Hepatocyte (in vitro differentiated cells): ENCODE measurements around the gene SCAI.

Source experiments
- CTCF ChIP-seq: fragments of 200-600 bp; sonication (generic); IDR thresholded peaks from 2 replicates; pipeline ENCODE4 v1.5.1; 2016; ENCODE audit warnings: antibody characterized with exemption, mild to moderate bottlenecking; ENCODE audit not compliant: poor library complexity
- EZH2 ChIP-seq: fragments of 200-600 bp; sonication (generic); IDR thresholded peaks from 2 replicates; pipeline ENCODE4 v1.6.1; 2016; ENCODE audit warnings: antibody characterized with exemption, mild to moderate bottlenecking, borderline replicate concordance
- EZH2phosphoT487 ChIP-seq: fragments of 200-600 bp; sonication (generic); IDR thresholded peaks from one replicate; pipeline ENCODE4 v1.6.1; 2018; ENCODE audit warnings: antibody characterized with exemption, mild to moderate bottlenecking, low read depth, moderate library complexity; ENCODE audit not compliant: unreplicated experiment, severe bottlenecking

GRCh38 chr9:124929464-124929863 lies 213.9 kb downstream of the SCAI start:
- TF ChIP-seq CTCF = no peak
- no peak for TF ChIP-seq EZH2phosphoT487
- TF ChIP-seq EZH2 = no peak
